Liver (tissue), 9 donors: ENCODE measurements around the gene USO1. TPM values are rescaled to one million over a fixed set of nuclear protein-coding genes. Genes with fewer than 3 reads are reported as not detected.
A peak's percentile ranks its signal among the peaks of the same experiment; 100 is the strongest.

ENCODE experiments used
- DNase-seq: peaks from one replicate; pipeline ENCODE4 v3.0.0-alpha.2; 2017; ENCODE audit warnings: low spot score
- H3K27ac ChIP-seq, 2 donors: one replicate each; pipeline ENCODE4 v1.7.0; 2013; ENCODE audit warnings: inconsistent platforms in 2 of 2, low read length in 2 of 2, control low read depth in 1 of 2, low read depth in 1 of 2, mild to moderate bottlenecking in 1 of 2
- H3K27me3 ChIP-seq, 4 donors: one replicate each; pipeline versions ENCODE4 v1.6.1 to v1.7.0; 2013; ENCODE audit warnings: low read length in 3 of 4, inconsistent platforms in 1 of 4, mild to moderate bottlenecking in 1 of 4, moderate library complexity in 1 of 4; ENCODE audit not compliant: control insufficient read depth in 4 of 4, insufficient read depth in 4 of 4
- H3K36me3 ChIP-seq, 4 donors: one replicate each; pipeline versions ENCODE4 v1.6.1 to v1.7.0; 2013; ENCODE audit warnings: low read length in 3 of 4, mild to moderate bottlenecking in 3 of 4, low read depth in 1 of 4, moderate library complexity in 1 of 4; ENCODE audit not compliant: control insufficient read depth in 4 of 4, insufficient read depth in 3 of 4
- H3K4me1 ChIP-seq, 4 donors: one replicate each; pipeline versions ENCODE4 v1.6.1 to v1.7.0; 2013; ENCODE audit warnings: low read length in 3 of 4, mild to moderate bottlenecking in 3 of 4, moderate library complexity in 1 of 4; ENCODE audit not compliant: control insufficient read depth in 4 of 4, insufficient read depth in 4 of 4
- H3K4me3 ChIP-seq, 3 donors: one replicate each; pipeline versions ENCODE4 v1.6.1 to v1.7.0; 2013; ENCODE audit warnings: low read length in 3 of 3, control low read depth in 1 of 3, low read depth in 1 of 3, mild to moderate bottlenecking in 1 of 3
- H3K9ac ChIP-seq, 2 donors: one replicate each; pipeline ENCODE4 v1.7.0; 2013; ENCODE audit warnings: low read length in 2 of 2, mild to moderate bottlenecking in 2 of 2, moderate library complexity in 2 of 2, control low read depth in 1 of 2, low read depth in 1 of 2
- H3K9me3 ChIP-seq, 4 donors: one replicate each; pipeline versions ENCODE4 v1.6.1 to v1.7.0; 2013; ENCODE audit warnings: low read length in 3 of 4; ENCODE audit not compliant: control insufficient read depth in 4 of 4
- EGR1 ChIP-seq, 2 donors: IDR thresholded peaks; 2 replicates each; pipeline ENCODE4 v1.6.1; 2016 to 2018; ENCODE audit warnings: antibody characterized with exemption in 2 of 2, low read depth in 2 of 2
- FOXA1 ChIP-seq: IDR thresholded peaks from 2 replicates; pipeline ENCODE4 v1.6.1; 2016; ENCODE audit warnings: antibody characterized with exemption
- FOXA2 ChIP-seq: IDR thresholded peaks from 2 replicates; pipeline ENCODE4 v1.6.1; 2016; ENCODE audit warnings: antibody characterized with exemption
- GABPA ChIP-seq, 2 donors: IDR thresholded peaks in 1 of 2; conservative IDR thresholded peaks in 1 of 2; 2 replicates each; pipeline ENCODE4 v1.6.1; 2016; ENCODE audit warnings: antibody characterized with exemption in 2 of 2, mild to moderate bottlenecking in 1 of 2, moderate library complexity in 1 of 2
- HNF4A ChIP-seq, 2 donors: conservative IDR thresholded peaks; 2 replicates each; pipeline ENCODE4 v1.6.1; 2016; ENCODE audit warnings: antibody characterized with exemption in 2 of 2, mild to moderate bottlenecking in 2 of 2
- HNF4G ChIP-seq: IDR thresholded peaks from 2 replicates; pipeline ENCODE4 v1.6.1; 2016; ENCODE audit warnings: antibody characterized with exemption
- JUND ChIP-seq, 2 donors: IDR thresholded peaks; 2 replicates each; pipeline ENCODE4 v1.6.1; 2016; ENCODE audit warnings: antibody characterized with exemption in 2 of 2
- MAX ChIP-seq: IDR thresholded peaks from 2 replicates; pipeline ENCODE4 v1.6.1; 2016; ENCODE audit warnings: antibody characterized with exemption
- NR2F2 ChIP-seq: IDR thresholded peaks from 2 replicates; pipeline ENCODE4 v1.6.1; 2016; ENCODE audit warnings: antibody characterized with exemption
- RAD21 ChIP-seq, 2 donors: IDR thresholded peaks; 2 replicates each; pipeline ENCODE4 v1.6.1; 2016; ENCODE audit warnings: antibody characterized with exemption in 2 of 2, mild to moderate bottlenecking in 2 of 2
- RXRA ChIP-seq, 2 donors: IDR thresholded peaks; 2 replicates each; pipeline ENCODE4 v1.6.1; 2017 to 2018; ENCODE audit warnings: antibody characterized with exemption in 2 of 2, mild to moderate bottlenecking in 1 of 2
- SP1 ChIP-seq: IDR thresholded peaks from 2 replicates; pipeline ENCODE4 v1.6.1; 2018; ENCODE audit warnings: antibody characterized with exemption, mild to moderate bottlenecking
- TAF1 ChIP-seq: conservative IDR thresholded peaks from 2 replicates; pipeline ENCODE4 v1.6.1; 2016; ENCODE audit warnings: antibody characterized with exemption, mild to moderate bottlenecking
- YY1 ChIP-seq: IDR thresholded peaks from 2 replicates; pipeline ENCODE4 v1.6.1; 2016; ENCODE audit warnings: antibody characterized with exemption, mild to moderate bottlenecking
- ZBTB33 ChIP-seq: IDR thresholded peaks from 2 replicates; pipeline ENCODE4 v1.6.1; 2016; ENCODE audit warnings: antibody characterized with exemption
- WGBS: extraction: QIAGEN DNeasy Blood & Tissue Kit; methylation state at CpG from one replicate; pipeline ENCODE4 v1.1.7; 2013; 5-methylcytosine and 5-hydroxymethylcytosine counted together
- polyA plus RNA-seq, 2 donors: library from polyadenylated mRNA; stranded (reverse) in 1 of 2; unstranded in 1 of 2; fragments of 200-250 nt in 1 of 2; fragments of >200 nt in 1 of 2; fragmentation: Nextera tagmentation in 1 of 2; extraction: Ambion mirVana in 1 of 2; gene quantifications; one replicate each; pipeline versions ENCODE4 v1.2.1 to v1.2.3, GENCODE V29; 2013 to 2015
- total RNA-seq, 2 donors: library from RNA; depleted of rRNA; stranded (reverse); fragments of >200 nt; gene quantifications; one replicate each; pipeline ENCODE4 v1.2.3, GENCODE V29; 2014
- TF ChIP-seq, protein P1 (sequence below): fragments of 150-350 bp; IDR thresholded peaks from 2 replicates; pipeline ENCODE4 v1.5.1; 2017; ENCODE audit warnings: improper control_type of control experiment, low read depth, low read length; ENCODE audit not compliant: missing input control
- TF ChIP-seq, protein P2 (sequence below): IDR thresholded peaks from 2 replicates; pipeline ENCODE4 v1.6.1; 2016; ENCODE audit warnings: antibody characterized with exemption, mild to moderate bottlenecking
- TF ChIP-seq, protein P3 (sequence below): IDR thresholded peaks from 2 replicates; pipeline ENCODE4 v1.6.1; 2016; ENCODE audit warnings: antibody characterized with exemption
- donor health status: healthy.
- donor health status: healthy.
- donor health status: healthy.
- donor health status: healthy.
- donor health status: healthy.

Gene USO1
- total and polyA plus RNA-seq, 4 donors, result 18.4 to 77.0 (median 39.5) TPM

DNA sequence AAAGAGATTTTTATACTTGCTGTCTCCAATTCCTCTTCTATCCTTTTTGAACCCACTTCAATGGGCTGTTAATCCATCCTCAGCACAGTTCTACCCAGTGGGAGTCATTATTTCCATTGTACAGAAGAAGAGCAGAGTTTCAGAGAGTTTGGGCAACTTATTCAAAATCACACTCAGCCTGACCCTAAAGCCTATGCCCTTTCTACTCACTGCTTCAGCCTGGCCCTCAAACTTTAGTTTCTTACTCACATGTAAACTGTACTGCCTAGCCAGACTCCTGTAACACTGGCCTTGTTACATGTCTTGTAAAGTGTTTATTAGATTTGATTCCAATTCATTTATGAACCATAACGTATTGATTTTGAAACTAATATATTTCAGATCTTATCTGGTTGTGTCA lies 25.1 kb upstream of the USO1 start:
- H3K4me1 ChIP-seq, result peaks cover 4 to 18% (median 13%) of the 10 kb centered on the region in 4 donors
- DNase-seq, result no peak
- no peaks in the 10 kb centered on the region for H3K9me3 ChIP-seq
- no peak overlapping the region for H3K4me3 ChIP-seq
- no peak overlapping the region for H3K9ac ChIP-seq
- H3K36me3 ChIP-seq, result peaks cover 0 to 2% (median 0%) of the 10 kb centered on the region in 4 donors
- no peaks in the 10 kb centered on the region for H3K27me3 ChIP-seq
- WGBS, result 0% methylated on average over 1 of the region's 1 CpG
- no peak overlapping the region for H3K27ac ChIP-seq
- TF ChIP-seq JUND (IDR thresholded peaks at IDR 0.05), result no peak
- no peak for TF ChIP-seq ZBTB33
- TF ChIP-seq RXRA (IDR thresholded peaks at IDR 0.05), result no peak
- TF ChIP-seq HNF4A (conservative IDR thresholded peaks at IDR 0.05), result no peak
- no peak for TF ChIP-seq FOXA1
- TF ChIP-seq FOXA2, result no peak
- no peak for TF ChIP-seq RAD21 (IDR thresholded peaks at IDR 0.05)
- TF ChIP-seq NR2F2, result no peak
- TF ChIP-seq HNF4G, result no peak
- TF ChIP-seq EGR1 (IDR thresholded peaks at IDR 0.05; ENCODE audit: low read depth in 2 of 2), result no peak
- no peak for TF ChIP-seq TAF1
- TF ChIP-seq, protein P1, sequence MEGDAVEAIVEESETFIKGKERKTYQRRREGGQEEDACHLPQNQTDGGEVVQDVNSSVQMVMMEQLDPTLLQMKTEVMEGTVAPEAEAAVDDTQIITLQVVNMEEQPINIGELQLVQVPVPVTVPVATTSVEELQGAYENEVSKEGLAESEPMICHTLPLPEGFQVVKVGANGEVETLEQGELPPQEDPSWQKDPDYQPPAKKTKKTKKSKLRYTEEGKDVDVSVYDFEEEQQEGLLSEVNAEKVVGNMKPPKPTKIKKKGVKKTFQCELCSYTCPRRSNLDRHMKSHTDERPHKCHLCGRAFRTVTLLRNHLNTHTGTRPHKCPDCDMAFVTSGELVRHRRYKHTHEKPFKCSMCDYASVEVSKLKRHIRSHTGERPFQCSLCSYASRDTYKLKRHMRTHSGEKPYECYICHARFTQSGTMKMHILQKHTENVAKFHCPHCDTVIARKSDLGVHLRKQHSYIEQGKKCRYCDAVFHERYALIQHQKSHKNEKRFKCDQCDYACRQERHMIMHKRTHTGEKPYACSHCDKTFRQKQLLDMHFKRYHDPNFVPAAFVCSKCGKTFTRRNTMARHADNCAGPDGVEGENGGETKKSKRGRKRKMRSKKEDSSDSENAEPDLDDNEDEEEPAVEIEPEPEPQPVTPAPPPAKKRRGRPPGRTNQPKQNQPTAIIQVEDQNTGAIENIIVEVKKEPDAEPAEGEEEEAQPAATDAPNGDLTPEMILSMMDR, result no peak
- TF ChIP-seq MAX, result no peak
- TF ChIP-seq SP1, result no peak

GRCh38 chr4:75702919-75703411 lies 21.4 kb upstream of the USO1 start:
- Histone ChIP-seq H3K27ac (peak overlapping the region in 1 of 2 donors; percentile 5), H3K9me3 (no peaks in the 10 kb centered on the region), H3K4me3 (no peak overlapping the region), H3K9ac (no peak overlapping the region), H3K4me1 (peaks cover 4 to 18% (median 13%) of the 10 kb centered on the region in 4 donors), H3K36me3 (no peaks in the 10 kb centered on the region), H3K27me3 (no peaks in the 10 kb centered on the region)
- TF ChIP-seq SP1 (peak; percentile 77), GABPA (IDR thresholded peaks at IDR 0.05 in 1 of 2, conservative IDR thresholded peaks at IDR 0.05 in 1 of 2) (no peak), EGR1 (IDR thresholded peaks at IDR 0.05; ENCODE audit: low read depth in 2 of 2) (no peak), HNF4A (conservative IDR thresholded peaks at IDR 0.05) (peak; percentile 83 to 84), ZBTB33 (no peak), NR2F2 (no peak), HNF4G (peak; percentile 55), TAF1 (peak; percentile 96), MAX (no peak), YY1 (no peak), JUND (IDR thresholded peaks at IDR 0.05) (peak in 1 of 2 donors; percentile 35), FOXA1 (no peak), FOXA2 (no peak), RXRA (IDR thresholded peaks at IDR 0.05) (peak; percentile 26 to 43), RAD21 (IDR thresholded peaks at IDR 0.05) (peak in 1 of 2 donors; percentile 33)
- TF ChIP-seq, protein P2, sequence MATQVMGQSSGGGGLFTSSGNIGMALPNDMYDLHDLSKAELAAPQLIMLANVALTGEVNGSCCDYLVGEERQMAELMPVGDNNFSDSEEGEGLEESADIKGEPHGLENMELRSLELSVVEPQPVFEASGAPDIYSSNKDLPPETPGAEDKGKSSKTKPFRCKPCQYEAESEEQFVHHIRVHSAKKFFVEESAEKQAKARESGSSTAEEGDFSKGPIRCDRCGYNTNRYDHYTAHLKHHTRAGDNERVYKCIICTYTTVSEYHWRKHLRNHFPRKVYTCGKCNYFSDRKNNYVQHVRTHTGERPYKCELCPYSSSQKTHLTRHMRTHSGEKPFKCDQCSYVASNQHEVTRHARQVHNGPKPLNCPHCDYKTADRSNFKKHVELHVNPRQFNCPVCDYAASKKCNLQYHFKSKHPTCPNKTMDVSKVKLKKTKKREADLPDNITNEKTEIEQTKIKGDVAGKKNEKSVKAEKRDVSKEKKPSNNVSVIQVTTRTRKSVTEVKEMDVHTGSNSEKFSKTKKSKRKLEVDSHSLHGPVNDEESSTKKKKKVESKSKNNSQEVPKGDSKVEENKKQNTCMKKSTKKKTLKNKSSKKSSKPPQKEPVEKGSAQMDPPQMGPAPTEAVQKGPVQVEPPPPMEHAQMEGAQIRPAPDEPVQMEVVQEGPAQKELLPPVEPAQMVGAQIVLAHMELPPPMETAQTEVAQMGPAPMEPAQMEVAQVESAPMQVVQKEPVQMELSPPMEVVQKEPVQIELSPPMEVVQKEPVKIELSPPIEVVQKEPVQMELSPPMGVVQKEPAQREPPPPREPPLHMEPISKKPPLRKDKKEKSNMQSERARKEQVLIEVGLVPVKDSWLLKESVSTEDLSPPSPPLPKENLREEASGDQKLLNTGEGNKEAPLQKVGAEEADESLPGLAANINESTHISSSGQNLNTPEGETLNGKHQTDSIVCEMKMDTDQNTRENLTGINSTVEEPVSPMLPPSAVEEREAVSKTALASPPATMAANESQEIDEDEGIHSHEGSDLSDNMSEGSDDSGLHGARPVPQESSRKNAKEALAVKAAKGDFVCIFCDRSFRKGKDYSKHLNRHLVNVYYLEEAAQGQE, result peak; percentile 40
- TF ChIP-seq, protein P3, sequence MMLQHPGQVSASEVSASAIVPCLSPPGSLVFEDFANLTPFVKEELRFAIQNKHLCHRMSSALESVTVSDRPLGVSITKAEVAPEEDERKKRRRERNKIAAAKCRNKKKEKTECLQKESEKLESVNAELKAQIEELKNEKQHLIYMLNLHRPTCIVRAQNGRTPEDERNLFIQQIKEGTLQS, result no peak
- TF ChIP-seq, protein P1, result no peak
- 33% methylated on average over 4 of the region's 4 CpGs for WGBS
- DNase-seq, result no peak
